ENCODE data around the gene NXPH1.

The NXPH1 gene

DNA sequence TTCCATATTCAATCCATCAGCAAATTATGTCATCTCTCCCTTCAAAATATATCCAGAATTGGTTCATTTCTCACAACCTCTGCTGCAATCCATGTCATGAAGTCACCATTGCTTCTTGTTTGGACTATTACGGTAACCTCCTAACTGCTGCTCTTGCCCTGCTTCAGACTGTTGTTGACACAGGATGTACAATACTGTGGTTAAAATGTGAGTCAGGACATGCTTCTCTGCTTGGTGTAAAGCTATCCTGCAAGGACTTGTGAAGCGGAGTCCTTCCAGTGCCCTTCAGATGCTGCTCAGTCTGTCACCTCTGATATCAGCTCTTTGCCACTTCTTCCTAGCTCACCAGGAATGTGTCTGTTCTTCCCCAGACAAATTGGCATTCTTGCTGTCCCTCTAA lies 10.4 kb upstream of the NXPH1 start:
- Mint-ChIP-seq H3K36me3 (no peaks in the 10 kb centered on the region), H3K4me3 (no peak overlapping the region)

DNA sequence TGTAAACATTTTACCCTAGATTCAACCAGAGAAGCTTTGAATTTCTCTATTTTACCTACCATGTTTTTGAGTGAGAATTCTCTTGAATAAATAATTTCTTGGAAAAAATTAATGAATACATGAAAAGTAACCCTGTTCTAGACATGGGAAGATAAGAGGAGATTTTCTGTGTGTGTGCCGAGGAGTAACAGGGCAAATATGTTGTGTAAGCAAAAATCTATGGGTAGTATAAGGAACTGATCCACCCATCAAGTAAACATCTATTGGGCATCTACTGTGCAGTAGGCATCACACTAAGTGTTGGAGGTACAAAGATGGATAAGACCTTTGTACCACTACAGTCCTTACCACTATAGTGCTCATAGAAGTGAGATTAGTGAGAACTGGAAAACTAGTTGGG lies 8.2 kb upstream of the NXPH1 start:
- H3K27ac Mint-ChIP-seq: no peak overlapping the region
- peaks cover 4% of the 10 kb centered on the region for H3K27me3 Mint-ChIP-seq
- H3K4me1 Mint-ChIP-seq (ENCODE audit: low read depth): no peaks in the 10 kb centered on the region
- H3K9me3 Mint-ChIP-seq (ENCODE audit: low read depth): no peaks in the 10 kb centered on the region
- no peaks in the 10 kb centered on the region for H3K36me3 Mint-ChIP-seq
- H3K4me3 Mint-ChIP-seq: no peak overlapping the region

More for the DNA sequence above, 10.4 kb upstream of the NXPH1 start:
- H3K9me3 Mint-ChIP-seq (ENCODE audit: low read depth): no peaks in the 10 kb centered on the region
- H3K4me1 Mint-ChIP-seq (ENCODE audit: low read depth): no peaks in the 10 kb centered on the region
- peaks cover 3% of the 10 kb centered on the region for H3K27me3 Mint-ChIP-seq
- H3K27ac Mint-ChIP-seq: no peak overlapping the region

DNA sequence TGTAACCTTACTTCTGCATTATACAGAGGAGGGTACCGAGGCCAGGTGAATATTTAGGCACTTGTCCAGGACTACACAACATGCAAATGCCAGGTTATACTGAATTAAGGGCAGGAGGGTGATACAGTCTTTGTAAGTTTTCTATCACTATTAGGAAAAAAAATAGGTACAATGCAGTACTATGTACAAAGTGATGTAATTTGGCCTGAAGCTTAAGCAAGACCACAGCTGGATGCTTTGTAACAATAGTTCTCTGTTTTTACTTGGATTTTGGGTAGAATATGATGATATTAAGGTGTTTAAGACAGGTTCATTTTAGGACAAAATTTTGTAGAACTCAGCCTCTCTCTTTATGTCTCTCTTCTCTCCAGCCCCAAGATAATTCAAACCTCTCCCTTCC lies 2.8 kb upstream of the NXPH1 start:
- H3K4me3 Mint-ChIP-seq: no peak overlapping the region
- peaks cover 14% of the 10 kb centered on the region for H3K4me1 Mint-ChIP-seq (ENCODE audit: low read depth)
- peaks cover 29% of the 10 kb centered on the region for H3K27me3 Mint-ChIP-seq
- H3K27ac Mint-ChIP-seq: no peak overlapping the region
- no peaks in the 10 kb centered on the region for H3K9me3 Mint-ChIP-seq (ENCODE audit: low read depth)
- peaks cover 3% of the 10 kb centered on the region for H3K36me3 Mint-ChIP-seq

DNA sequence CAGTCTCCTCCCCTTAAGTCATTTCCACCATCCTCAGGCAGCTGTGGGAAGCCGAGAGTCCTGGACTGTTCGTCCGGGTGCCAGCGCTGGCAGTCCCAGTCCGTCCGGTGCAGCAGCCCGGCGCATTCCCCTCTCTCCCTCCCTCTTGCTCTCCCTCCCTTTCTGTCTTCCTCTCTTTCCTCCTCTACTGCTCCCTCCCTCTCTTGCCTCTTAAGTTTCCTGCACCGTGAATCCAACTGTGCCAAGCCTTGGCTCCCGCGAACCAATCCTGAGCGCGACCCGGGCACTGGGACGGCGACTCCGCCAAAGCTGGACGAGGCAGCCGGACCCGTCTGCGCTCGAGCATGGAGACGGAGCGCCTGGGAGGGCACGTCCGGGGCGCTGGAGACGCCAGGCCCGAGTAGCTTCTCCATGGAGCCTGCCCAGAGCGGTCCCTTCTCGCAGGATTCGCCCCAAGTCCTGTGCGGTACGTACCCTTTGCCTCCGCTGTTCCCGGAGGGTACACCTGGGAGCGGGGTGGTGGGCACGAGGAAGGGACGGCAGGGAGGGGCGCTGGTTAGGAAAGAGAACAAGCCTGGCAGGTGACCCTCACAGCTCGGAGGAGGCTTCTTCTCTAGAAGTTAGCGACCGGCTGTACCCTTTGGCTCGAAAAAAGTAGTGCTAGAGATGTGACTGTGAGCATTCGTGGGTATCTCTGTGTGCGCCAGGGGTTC lies 1.0 kb downstream of the NXPH1 start:
- H3K4me3 Mint-ChIP-seq: no peak overlapping the region
- H3K27me3 Mint-ChIP-seq: peaks cover 48% of the 10 kb centered on the region
- H3K36me3 Mint-ChIP-seq: peaks cover 3% of the 10 kb centered on the region
- H3K9me3 Mint-ChIP-seq (ENCODE audit: low read depth): no peaks in the 10 kb centered on the region
- H3K4me1 Mint-ChIP-seq (ENCODE audit: low read depth): peaks cover 25% of the 10 kb centered on the region
- H3K27ac Mint-ChIP-seq: no peak overlapping the region

- Mint-ChIP-seq H3K36me3 (peaks cover 3% of the 10 kb centered on the region), H3K4me3 (no peak overlapping the region), H3K9me3 (ENCODE audit: low read depth) (no peaks in the 10 kb centered on the region), H3K4me1 (ENCODE audit: low read depth) (peaks cover 25% of the 10 kb centered on the region), H3K27me3 (peaks cover 50% of the 10 kb centered on the region), H3K27ac (no peak overlapping the region)
Measured at GRCh38 chr7:8435095-8435494, 1.7 kb downstream of the NXPH1 start.

DNA sequence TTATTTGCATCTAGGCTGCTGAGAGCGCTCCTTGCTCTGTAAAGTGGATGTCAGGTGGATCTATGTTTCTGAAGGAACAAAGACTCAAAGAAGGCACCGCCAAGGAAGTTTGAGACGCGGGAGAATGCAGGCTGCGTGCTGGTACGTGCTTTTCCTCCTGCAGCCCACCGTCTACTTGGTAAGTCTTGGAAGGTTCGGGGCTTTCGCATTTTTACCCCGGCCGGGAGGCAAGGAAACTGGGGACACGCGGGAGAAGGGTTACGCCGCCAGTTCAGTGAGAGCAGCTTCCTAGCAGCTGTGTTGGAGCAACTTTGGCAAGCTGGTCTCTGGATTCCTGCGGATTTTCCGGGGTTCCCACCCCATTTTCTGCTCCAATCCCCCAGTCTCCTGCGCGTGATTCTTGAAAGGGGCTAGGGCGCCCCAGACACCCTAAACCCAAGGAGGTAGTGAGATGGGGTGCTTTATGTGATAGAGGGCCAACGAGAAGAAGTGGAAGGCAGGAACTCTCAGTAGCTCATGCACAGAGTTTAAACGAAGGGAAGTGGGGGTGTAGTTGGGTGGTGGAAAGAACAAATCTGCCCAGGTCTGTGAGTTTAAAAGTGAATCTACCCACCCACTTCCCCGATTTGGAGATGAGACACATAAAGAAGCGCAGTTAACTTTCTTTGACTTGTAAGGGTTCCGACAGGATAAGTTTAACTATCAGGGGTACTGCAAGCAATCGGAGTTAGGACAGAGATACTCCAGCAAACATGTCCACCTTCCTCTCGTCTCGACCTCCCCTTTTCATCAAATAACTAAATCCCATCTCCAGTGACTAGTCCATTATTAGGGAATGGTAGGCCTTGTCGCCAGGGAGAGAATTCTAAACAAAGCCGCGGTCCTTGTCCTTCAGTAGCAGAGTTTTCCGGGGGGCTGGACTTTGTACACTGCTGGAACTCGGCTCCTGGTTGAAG lies 2.5 kb downstream of the NXPH1 start:
- Mint-ChIP-seq H3K4me3 (no peak overlapping the region), H3K4me1 (ENCODE audit: low read depth) (peaks cover 25% of the 10 kb centered on the region), H3K36me3 (peaks cover 3% of the 10 kb centered on the region), H3K9me3 (ENCODE audit: low read depth) (no peaks in the 10 kb centered on the region), H3K27me3 (peaks cover 54% of the 10 kb centered on the region), H3K27ac (no peak overlapping the region)

GRCh38 chr7:8436965-8437364 lies 3.6 kb downstream of the NXPH1 start:
- no peak overlapping the region for H3K4me3 Mint-ChIP-seq
- H3K27ac Mint-ChIP-seq: no peak overlapping the region

DNA sequence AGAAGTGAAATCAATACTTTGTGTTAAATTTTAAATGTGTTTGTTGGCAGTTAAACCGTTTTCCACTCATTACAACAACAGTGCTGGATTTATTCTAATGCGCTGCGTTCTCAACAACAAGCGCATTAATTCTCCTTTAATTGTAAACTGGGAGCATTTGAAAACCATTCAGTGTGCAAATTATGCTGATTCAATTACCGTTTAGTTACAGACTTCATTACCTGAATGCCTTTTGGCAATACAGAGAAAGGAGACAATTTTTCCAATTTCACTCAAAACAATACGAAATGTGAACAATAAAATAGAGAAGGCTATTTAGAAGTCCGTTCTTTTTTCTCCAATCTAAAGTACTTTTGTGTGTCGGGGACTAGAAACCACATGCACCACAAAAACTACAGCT lies 4.2 kb downstream of the NXPH1 start:
- no peak overlapping the region for H3K27ac Mint-ChIP-seq
- peaks cover 29% of the 10 kb centered on the region for H3K4me1 Mint-ChIP-seq (ENCODE audit: low read depth)
- peaks cover 56% of the 10 kb centered on the region for H3K27me3 Mint-ChIP-seq
- peaks cover 5% of the 10 kb centered on the region for H3K36me3 Mint-ChIP-seq
- H3K9me3 Mint-ChIP-seq (ENCODE audit: low read depth): no peaks in the 10 kb centered on the region
- H3K4me3 Mint-ChIP-seq: no peak overlapping the region

More at GRCh38 chr7:8436965-8437364, 3.6 kb downstream of the NXPH1 start:
- peaks cover 25% of the 10 kb centered on the region for H3K4me1 Mint-ChIP-seq (ENCODE audit: low read depth)
- H3K9me3 Mint-ChIP-seq (ENCODE audit: low read depth): no peaks in the 10 kb centered on the region
- H3K36me3 Mint-ChIP-seq: peaks cover 5% of the 10 kb centered on the region
- H3K27me3 Mint-ChIP-seq: peaks cover 56% of the 10 kb centered on the region

DNA sequence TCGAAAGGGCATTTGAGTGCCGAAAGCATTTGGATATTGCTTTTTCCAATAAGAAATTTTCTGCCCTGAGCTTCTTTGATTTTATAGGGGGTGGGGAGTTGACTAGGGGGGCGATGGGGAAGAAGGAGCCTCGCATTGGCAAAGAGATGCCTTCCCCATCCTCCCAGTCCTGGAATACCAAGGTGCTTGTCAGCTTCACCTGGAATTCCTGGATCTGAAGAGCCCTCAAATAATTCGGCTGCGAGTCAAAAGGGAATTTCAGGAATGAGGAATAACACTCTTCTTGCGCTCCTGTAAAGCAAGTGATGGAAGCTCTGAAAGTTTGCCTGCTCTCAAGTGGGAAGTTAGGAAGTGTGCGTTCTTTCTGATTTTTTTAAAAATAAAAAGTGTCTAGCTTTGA lies 7.3 kb downstream of the NXPH1 start:
- no peak overlapping the region for H3K27ac Mint-ChIP-seq
- H3K4me3 Mint-ChIP-seq: no peak overlapping the region
- H3K4me1 Mint-ChIP-seq (ENCODE audit: low read depth): peaks cover 27% of the 10 kb centered on the region
- peaks cover 60% of the 10 kb centered on the region for H3K27me3 Mint-ChIP-seq
- peaks cover 6% of the 10 kb centered on the region for H3K36me3 Mint-ChIP-seq
- no peaks in the 10 kb centered on the region for H3K9me3 Mint-ChIP-seq (ENCODE audit: low read depth)

DNA sequence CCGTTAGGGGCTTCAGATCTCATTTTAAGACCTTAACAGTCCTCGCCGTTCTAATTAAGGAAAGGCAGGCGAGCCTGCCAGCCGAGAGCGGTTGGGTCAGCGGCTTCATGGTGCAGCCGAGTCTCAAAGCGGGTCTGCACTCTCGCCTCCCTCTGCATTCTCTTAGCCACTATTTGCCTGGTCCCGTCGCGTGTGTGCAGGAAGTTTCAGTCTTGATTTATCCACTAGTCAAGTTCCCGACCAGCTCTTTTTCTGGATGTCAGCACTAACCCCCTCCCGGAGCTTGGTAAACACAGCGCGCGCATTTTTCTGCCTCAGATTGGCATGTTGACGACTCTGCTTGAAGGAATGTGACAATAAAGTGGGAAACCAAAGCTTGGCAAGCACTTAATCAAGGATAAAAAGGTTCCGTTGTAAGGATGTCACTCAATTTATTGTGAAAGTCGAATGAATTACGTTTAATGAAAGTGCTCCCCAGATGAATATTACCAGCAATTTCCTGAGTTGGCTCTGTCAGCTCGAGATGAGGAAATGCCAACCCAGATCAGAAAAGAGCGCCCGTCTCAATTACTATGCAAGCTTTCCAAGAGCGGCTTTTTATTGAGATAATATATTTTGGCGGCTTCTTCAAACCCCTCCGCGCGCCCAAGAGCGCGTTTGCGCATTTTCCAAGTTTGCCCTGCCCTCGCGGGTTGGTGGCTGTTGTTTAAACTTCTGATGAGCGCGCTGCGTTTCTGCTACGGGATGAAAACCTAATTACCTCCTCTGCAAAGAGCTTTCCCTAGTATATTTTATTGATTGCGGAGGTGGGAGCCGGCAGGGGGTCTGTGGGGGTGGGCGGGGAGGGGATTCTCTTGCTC lies 7.9 kb downstream of the NXPH1 start:
- peaks cover 6% of the 10 kb centered on the region for H3K36me3 Mint-ChIP-seq
- peaks cover 60% of the 10 kb centered on the region for H3K27me3 Mint-ChIP-seq
- peaks cover 23% of the 10 kb centered on the region for H3K4me1 Mint-ChIP-seq (ENCODE audit: low read depth)
- H3K9me3 Mint-ChIP-seq (ENCODE audit: low read depth): no peaks in the 10 kb centered on the region
- H3K27ac Mint-ChIP-seq: no peak overlapping the region
- H3K4me3 Mint-ChIP-seq: no peak overlapping the region

DNA sequence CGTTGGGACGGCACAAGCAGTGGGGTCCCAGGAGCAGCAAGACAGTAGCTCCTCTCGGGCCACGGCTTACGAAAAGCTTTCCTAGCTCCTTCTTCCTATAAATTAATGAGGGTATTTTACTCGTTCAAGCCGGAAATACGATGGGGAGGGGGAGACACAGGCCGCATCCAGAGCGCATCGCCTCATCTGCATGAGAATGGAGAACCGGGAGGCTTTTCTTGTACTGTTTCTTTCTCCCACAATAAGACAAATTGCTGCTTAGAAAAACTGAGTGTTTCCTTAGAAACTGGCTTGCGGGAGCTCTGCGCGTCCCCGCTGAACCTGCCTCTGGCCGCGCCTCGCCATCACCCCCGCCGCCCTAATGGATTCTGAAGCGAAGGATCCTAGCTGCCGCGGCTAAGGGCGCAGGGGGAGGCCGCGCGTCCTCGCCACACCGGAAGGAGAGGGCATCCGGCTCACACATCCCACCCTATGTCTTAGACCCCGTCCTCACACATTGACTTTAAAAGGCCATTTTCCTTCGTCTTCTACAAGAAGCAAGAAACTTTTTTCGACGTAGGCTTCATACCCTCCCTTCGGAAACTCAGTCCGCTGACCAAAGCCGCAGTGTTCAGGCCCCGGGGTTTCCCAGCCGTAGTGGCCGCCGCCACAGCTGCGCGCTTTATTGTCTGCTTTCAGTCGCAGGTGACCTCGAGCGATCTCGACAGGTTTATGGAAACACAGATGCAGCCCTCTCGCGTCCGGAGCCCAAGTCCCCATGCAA lies 8.8 kb downstream of the NXPH1 start:
- H3K36me3 Mint-ChIP-seq: peaks cover 6% of the 10 kb centered on the region
- H3K27me3 Mint-ChIP-seq: peaks cover 57% of the 10 kb centered on the region
- H3K4me3 Mint-ChIP-seq: no peak overlapping the region
- no peaks in the 10 kb centered on the region for H3K9me3 Mint-ChIP-seq (ENCODE audit: low read depth)
- no peak overlapping the region for H3K27ac Mint-ChIP-seq
- peaks cover 16% of the 10 kb centered on the region for H3K4me1 Mint-ChIP-seq (ENCODE audit: low read depth)

DNA sequence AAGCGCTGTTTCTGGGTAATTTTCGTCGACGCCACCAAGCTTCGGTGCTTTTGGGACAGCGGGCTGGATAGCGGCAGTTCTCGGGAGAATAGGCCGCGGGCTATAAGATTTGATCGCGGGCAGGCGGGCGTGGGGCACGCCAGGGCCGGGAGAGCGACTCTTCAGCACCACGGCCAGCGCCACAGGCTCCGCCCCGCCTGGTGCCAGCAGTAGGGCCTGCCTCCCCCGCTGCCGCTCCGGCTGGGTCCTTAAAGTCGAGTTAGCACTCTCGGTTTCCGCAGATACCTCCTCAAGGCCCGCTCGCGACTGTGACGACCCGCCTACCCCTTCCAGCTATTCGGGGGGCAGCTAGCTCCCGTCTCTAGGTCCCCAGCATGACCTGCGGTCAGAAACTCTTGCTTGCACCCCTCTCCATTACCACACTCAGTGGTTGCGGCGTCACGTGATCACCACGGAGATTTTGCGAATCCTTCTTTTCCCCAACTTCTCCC lies 9.4 kb downstream of the NXPH1 start:
- H3K9me3 Mint-ChIP-seq (ENCODE audit: low read depth): no peaks in the 10 kb centered on the region
- no peak overlapping the region for H3K27ac Mint-ChIP-seq
- peak overlapping the region; percentile 0 for H3K4me3 Mint-ChIP-seq
- peaks cover 6% of the 10 kb centered on the region for H3K36me3 Mint-ChIP-seq
- peaks cover 16% of the 10 kb centered on the region for H3K4me1 Mint-ChIP-seq (ENCODE audit: low read depth)
- H3K27me3 Mint-ChIP-seq: peaks cover 58% of the 10 kb centered on the region

GRCh38 chr7:8443576-8444467 lies 10.4 kb downstream of the NXPH1 start:
- Mint-ChIP-seq H3K27me3 (peaks cover 52% of the 10 kb centered on the region), H3K4me3 (peak overlapping the region; percentile 67), H3K9me3 (ENCODE audit: low read depth) (no peaks in the 10 kb centered on the region), H3K4me1 (ENCODE audit: low read depth) (peaks cover 16% of the 10 kb centered on the region), H3K36me3 (peaks cover 6% of the 10 kb centered on the region), H3K27ac (no peak overlapping the region)
